DOHH2 (cell line): ENCODE data around the gene KLHL2.

Experiments
- CTCF ChIP-seq: fragments of 200-600 bp; sonication (generic); IDR thresholded peaks from one replicate; pipeline ENCODE4 v1.5.1; 2014; ENCODE audit warnings: antibody characterized with exemption, mild to moderate bottlenecking, low read depth, low read length; ENCODE audit not compliant: poor library complexity, severe bottlenecking
- EZH2phosphoT487 ChIP-seq: fragments of 200-600 bp; sonication (generic); IDR thresholded peaks from 2 replicates; pipeline ENCODE4 v1.6.1; 2017; ENCODE audit warnings: borderline replicate concordance, mild to moderate bottlenecking, antibody characterized with exemption, low read length, moderate library complexity, mixed read lengths

GRCh38 chr4:165367040-165367439 lies 159.7 kb downstream of the KLHL2 start:
- TF ChIP-seq CTCF = no peak
- no peak for TF ChIP-seq EZH2phosphoT487
